ENCODE results near the gene NCAM1. TPM values are rescaled to one million over a fixed set of nuclear protein-coding genes. Genes with fewer than 3 reads are reported as not detected.
"Not testable (repeated sequence)": the region's sequence is repeated elsewhere in the genome, so short reads cannot be mapped to it uniquely, and the experiment has no call there.

NCAM1 gene
- 3.2 TPM for polyA plus RNA-seq (2013, experiment 1 of 2; ENCODE audit: insufficient read length)
- polyA plus RNA-seq (2013, experiment 2 of 2; ENCODE audit: insufficient read length) = 1.5 TPM

- DNase-seq = peak; percentile 85
These were observed at the start of gene NCAM1 for GRCh38 chr11:112961146-112961668. Gene NCAM1, plus strand, starts transcription at chr11:112961420.

- no peak for DNase-seq
These were observed 38.6 kb upstream of the NCAM1 start for GRCh38 chr11:112922606-112923005.

DNA sequence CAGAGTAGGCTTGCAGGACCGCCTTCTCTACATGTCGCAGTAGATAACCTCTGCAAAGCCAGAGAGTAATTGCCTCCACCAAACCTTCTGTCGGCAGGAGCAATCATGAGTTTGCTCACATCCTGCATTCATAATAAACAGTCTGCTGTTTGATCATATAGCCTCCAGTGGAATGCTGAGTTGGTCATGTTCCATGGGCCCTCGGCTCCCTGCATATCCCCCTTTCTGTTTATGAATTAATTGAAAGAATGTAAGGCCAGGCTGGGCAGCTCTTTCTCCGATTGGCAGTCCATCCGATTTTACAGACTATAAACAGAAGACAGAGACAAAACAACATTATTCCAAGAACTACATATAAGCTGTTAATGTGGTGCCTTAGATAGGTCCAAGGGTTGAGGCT, 36.4 kb upstream of the NCAM1 start:
- DNase-seq = not testable (repeated sequence)

DNA sequence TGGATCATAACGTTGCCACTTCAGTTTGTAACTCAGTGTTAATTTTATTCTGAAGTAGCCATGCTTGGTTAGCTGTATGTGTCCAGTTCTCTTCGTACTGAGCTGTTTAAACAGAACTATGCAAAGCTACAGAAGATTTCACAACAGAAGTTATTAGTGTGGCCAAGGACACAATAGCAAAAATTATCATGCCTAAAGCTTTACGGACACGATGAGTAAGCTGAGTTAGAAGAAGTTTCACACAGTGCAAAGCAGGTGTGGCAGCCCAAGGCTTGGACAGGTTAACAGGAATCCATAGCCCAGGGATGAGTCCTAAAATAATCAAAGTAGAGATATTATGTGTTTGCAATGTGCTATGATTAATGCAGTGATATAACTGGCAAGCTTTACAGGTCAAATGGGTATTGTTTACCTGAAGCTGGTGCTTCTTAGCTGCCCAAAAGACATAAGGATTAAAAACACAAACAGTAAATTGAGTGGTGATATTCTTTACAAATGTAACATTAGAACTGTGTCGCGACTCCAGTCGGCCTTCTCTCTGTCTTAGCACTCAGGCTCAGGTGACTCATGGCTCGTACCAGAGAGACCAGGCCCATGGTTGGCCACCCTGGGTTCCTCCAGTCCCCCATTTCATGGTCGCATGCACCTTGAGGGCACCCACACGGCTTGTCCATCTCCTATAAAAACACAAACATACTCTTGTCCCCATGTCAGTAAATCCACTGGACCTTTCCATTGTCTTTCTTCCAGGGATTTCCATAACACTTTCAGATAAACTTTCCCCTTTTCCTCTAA, 35.5 kb upstream of the NCAM1 start:
- DNase-seq = no peak

DNA sequence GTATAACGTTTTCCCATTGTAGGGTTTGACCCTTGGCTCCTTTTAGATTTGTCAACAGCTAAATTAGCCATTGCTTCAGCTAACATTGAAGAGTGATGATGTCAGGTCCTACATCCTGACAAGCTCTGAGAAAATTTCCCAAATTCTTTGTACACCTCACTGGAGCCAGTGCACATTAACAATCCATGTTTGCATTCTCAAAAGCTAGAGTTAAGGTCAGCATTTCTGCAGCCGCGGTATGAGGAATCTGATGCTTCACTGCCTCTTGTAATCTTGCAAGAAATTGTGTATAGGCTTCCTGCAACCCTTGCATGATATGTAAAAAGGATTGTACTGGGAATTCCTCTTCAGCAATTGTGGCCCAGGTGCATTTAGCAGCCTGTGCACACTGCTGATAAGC, 33.1 kb upstream of the NCAM1 start:
- no peak for DNase-seq

DNA sequence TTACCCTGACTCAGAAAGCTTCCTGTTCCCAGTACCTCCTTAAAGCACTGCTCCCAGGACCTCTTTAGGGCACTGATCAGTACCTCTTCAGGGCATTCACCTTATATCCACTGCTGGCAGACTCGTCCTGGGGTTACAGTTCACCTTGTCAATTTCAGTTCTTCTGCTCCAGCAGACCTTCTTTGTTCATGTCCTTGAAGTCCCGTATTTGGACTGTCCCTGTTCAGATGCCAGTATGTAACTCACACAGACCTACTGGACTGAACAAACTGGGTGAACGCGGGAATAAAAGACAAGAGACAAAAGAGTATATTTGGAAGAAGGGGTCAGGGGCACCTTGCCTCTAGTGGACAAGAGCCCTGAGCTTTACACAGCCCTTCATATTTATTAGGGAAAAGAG, 31.8 kb upstream of the NCAM1 start:
- DNase-seq = no peak

DNA sequence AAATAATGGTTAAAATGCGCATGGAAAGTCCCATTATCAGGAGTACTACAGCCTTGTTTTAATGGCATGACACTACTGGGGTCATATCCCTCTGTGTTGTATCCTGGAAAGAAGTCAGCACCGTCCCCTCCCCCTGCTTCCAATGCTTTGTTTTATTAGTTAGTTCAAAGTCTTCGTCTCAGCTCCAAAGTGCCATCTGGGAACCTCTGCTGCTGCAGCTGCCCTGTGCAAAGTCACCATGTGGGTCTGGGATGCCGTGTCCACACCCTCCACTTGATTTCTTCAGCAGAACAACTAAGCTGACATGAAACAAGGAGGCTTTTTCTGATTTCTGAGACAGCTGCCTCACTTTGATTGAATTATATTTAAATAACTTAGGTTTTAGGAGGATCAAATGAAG, 29.5 kb upstream of the NCAM1 start:
- DNase-seq = no peak

GRCh38 chr11:112932593-112932992, 28.6 kb upstream of the NCAM1 start:
- no peak for DNase-seq

GRCh38 chr11:112933970-112934369, 27.2 kb upstream of the NCAM1 start:
- no peak for DNase-seq

- no peak for DNase-seq
These were observed 20.1 kb upstream of the NCAM1 start for GRCh38 chr11:112941104-112941503.

- DNase-seq = no peak
These were observed 18.1 kb upstream of the NCAM1 start for GRCh38 chr11:112942966-112943643.

DNA sequence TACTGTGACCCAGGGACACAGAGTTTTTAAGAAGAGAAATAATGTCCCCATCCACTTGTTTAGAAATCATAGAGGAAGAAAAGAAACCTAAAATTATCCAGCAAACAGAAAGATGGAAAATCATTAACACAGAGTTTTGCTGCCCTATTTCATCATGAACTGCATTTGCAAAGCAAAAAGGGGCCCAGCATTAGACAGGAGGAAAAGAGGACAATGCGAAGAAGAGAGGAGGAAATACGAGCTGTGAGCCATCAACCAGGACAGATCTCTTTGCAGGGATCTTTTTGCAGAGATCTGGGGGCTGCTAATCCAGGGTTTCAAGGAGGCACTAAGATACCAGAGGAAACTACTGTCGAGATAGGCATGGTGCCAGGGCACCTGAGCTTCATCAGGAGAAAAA, 14.4 kb upstream of the NCAM1 start:
- no peak for DNase-seq

DNA sequence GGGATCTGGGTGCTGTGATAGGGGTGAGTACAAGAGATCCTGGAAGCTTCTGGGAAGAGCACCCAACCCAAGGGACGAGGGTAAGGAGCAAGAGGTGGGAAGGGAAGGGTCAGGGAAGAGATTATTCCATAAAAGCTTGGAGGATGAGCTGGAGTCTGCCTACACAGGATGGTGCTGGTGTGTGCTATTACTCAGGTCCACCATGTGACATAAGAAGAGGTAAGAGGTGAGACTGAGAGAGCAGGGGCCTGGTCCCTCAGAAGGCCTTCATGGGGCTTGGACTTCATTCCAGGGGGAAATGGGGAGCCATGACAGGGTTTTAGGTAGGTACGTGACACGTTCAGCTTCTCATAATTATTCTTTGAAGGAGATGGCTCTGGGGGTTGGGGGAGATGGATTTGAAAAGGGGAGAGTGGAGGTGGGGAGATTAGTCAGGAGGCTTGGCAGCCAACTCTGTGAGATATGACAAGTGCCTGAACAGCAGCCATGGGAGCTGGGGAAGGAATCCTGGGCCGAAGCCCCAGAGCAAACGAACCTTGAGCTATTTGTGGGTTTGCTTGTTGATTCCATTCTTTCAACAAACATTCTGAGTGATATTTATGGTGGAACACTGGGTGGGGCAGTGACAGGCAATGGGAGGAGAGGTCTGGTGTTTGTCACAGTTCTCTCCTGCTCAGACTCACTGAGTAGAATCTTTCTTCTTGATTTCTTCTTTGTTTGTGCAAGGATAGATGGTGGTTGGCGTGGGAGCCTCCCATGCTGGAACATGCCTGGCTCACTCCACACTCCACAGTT, 11.2 kb upstream of the NCAM1 start:
- DNase-seq = no peak

GRCh38 chr11:112958670-112959069, 2.5 kb upstream of the NCAM1 start:
- DNase-seq = peak; percentile 73

- peak; percentile 9 for DNase-seq
These were observed 745 bp downstream of the NCAM1 start for GRCh38 chr11:112961751-112962578.

DNA sequence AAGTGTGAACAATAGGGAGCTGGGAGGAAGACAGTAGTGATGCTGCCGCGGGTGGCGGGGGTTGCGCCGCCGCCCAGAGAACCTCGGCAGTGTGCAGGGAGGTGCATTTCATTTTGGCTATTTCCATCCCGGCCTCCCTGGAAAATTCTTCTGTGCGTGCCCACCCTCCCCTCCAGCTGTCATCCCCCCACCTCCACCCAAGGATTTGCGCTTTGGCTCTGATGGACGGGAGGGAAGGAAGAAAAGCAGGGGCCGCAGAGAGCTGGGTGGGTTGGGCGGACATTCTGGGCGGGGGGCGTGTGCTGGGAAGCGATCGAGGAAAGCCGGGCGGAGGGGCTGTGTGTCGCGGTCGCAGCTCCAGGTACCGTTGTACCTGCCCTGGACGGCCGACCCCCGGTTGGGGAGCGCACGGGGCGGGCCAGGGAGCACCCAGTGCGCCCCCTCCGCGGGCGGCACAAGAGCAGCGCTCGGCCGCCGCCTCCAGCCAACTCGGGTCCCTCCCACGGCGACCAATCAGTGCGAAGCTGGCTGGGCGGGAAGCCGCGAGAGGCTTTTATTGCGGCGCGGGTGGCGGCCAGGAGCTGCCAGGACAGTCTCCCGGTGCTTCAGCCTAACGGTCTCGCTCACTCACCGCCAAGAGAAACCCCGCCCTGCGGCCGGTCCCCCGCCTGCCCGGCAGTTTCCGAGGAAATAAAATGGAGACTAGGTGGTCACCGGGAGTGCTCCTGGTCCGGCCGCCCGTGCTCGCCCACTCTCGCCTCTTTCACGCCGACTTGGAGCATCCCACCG, 1.6 kb downstream of the NCAM1 start:
- peak; percentile 49 for DNase-seq

DNA sequence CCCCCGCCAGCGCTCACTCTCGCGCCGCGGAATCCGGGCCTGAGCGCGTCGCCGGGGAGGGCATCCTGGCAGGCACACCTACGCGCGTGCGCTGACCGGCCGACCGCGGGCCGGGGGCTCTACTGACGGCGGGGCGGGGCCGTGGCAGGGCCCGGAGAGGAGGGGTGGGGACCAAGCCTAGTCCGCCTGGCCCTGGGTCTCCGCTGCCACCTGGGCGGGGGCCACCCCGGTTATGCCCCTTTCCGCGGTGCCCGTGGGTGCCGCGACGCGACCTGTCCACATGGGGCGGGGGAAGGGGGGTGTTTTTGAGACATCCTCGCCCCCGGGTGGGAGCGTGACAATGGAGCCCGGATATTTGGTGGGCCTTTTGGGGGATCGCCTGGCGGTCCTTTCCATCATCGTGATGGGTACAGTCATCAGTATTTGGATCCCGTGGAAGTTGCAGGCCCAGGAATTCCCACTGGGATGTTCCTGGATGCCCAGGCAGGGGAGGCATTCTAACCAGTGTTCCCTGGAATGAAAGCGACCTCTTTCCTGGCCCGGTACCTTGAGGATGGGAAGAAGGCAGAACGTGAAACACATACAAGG, 2.2 kb downstream of the NCAM1 start:
- DNase-seq = no peak

GRCh38 chr11:112965656-112966055, 4.4 kb downstream of the NCAM1 start:
- DNase-seq = no peak

GRCh38 chr11:112966561-112966960, 5.3 kb downstream of the NCAM1 start:
- DNase-seq = no peak

DNA sequence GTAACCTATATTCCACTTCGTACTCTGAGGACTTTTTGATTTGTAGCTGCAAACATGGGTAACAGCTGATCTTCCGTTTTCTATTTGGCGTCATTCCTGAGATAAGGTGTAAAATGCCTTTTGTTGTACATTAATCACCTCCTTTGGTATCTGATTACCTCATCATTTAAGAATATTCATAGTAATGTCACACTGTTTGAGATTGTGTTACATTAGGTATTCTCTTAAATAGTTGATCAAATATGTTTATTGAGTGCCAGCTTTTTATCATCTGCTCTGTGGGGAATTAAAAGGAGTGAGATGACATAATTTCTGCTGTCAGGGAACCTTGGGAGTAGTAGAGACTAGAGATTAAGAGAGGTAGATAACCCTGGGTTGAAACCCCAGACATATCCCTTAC, 5.9 kb downstream of the NCAM1 start:
- DNase-seq = no peak

Data from fibroblast of skin of back (primary cell).